Lung (tissue), 16 donors: ENCODE results near the gene PMF1. TPM values are rescaled to one million over a fixed set of nuclear protein-coding genes. Genes with fewer than 3 reads are reported as not detected.
A peak's percentile ranks its signal among the peaks of the same experiment; 100 is the strongest.

Source experiments
- ATAC-seq: fragments of 200-7000 bp; cut with Tn5 transposase; one replicate; pipeline ENCODE4 v1.9.1; 2020; ENCODE audit warnings: moderate number of reproducible peaks; ENCODE audit not compliant: insufficient read depth, low FRiP score
- DNase-seq, 3 donors: peaks; one replicate each; pipeline ENCODE4 v3.0.0-alpha.2; 2013 to 2017
- H3K27ac ChIP-seq, 2 donors: one replicate each; pipeline ENCODE4 v1.5.1; 2013; ENCODE audit warnings: mild to moderate bottlenecking in 2 of 2, moderate library complexity in 2 of 2, control low read depth in 1 of 2, inconsistent platforms in 1 of 2, low read depth in 1 of 2, low read length in 1 of 2
- H3K27me3 ChIP-seq, 3 donors: one replicate each; pipeline ENCODE4 v1.5.1; 2013; ENCODE audit warnings: low read length in 2 of 3; ENCODE audit not compliant: control insufficient read depth in 3 of 3, insufficient read depth in 3 of 3
- H3K36me3 ChIP-seq, 4 donors: one replicate each; pipeline ENCODE4 v1.5.1; 2013; ENCODE audit warnings: low read length in 4 of 4, mild to moderate bottlenecking in 1 of 4, moderate library complexity in 1 of 4; ENCODE audit not compliant: control insufficient read depth in 4 of 4, insufficient read depth in 4 of 4
- H3K4me1 ChIP-seq, 5 donors: one replicate each; pipeline ENCODE4 v1.5.1; 2013; ENCODE audit warnings: low read length in 5 of 5, mild to moderate bottlenecking in 2 of 5, moderate library complexity in 1 of 5; ENCODE audit not compliant: control insufficient read depth in 5 of 5, insufficient read depth in 5 of 5
- H3K4me3 ChIP-seq: one replicate; pipeline ENCODE4 v1.5.1; 2013; ENCODE audit warnings: mild to moderate bottlenecking, control low read depth, moderate library complexity
- H3K9ac ChIP-seq, 2 donors: one replicate each; pipeline ENCODE4 v1.5.1; 2013; ENCODE audit warnings: low read length in 2 of 2, control low read depth in 1 of 2; ENCODE audit not compliant: insufficient read depth in 1 of 2
- H3K9me3 ChIP-seq, 4 donors: one replicate each; pipeline ENCODE4 v1.5.1; 2013; ENCODE audit warnings: low read length in 3 of 4, mild to moderate bottlenecking in 1 of 4, moderate library complexity in 1 of 4; ENCODE audit not compliant: control insufficient read depth in 4 of 4, insufficient read depth in 3 of 4
- WGBS, 2 donors: extraction: QIAGEN DNeasy Blood & Tissue Kit; methylation state at CpG; one replicate each; pipeline ENCODE4 v1.1.7; 2013; 5-methylcytosine and 5-hydroxymethylcytosine counted together
- long read RNA-seq, 5 donors: transcript quantifications; one replicate each; lab custom pipeline, GENCODE V29; 2026
- polyA plus RNA-seq, 2 donors: library from polyadenylated mRNA; stranded (reverse); fragments of 200-250 nt; gene quantifications; one replicate each; pipeline ENCODE4 v1.2.1, GENCODE V29; 2013
- total RNA-seq, 2 donors: library from RNA; depleted of rRNA in 1 of 2; stranded (reverse); fragments of >200 nt in 1 of 2; gene quantifications; one replicate each; pipeline ENCODE4 v1.2.1, GENCODE V29; 2014 to 2021
- TF ChIP-seq, protein P1 (sequence below): IDR thresholded peaks from 2 replicates; pipeline ENCODE4 v1.5.1; 2012; ENCODE audit warnings: mild to moderate bottlenecking; ENCODE audit errors: control extremely low read depth, extremely low read depth
- donor health status: control.
- donor health status: control.
- donor health status: Bipolar disorder and iron deficiency.
- donor health status: healthy.
- donor health status: DM: yes; HTN: yes; CAD: no.

The PMF1 gene, protein sequence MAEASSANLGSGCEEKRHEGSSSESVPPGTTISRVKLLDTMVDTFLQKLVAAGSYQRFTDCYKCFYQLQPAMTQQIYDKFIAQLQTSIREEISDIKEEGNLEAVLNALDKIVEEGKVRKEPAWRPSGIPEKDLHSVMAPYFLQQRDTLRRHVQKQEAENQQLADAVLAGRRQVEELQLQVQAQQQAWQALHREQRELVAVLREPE
- total RNA-seq: 10 to 100 TPM; 60.0 to 66.9 TPM
- 100 to 1,000 TPM in 1 of 2 donors, 10 to 100 TPM in 1; 62.5 to 144 TPM for polyA plus RNA-seq
- long read RNA-seq, donor 1, transcript PMF1-202 (5 exons, 1,068 nt): major isoform, 38 of 48 reads
- long read RNA-seq, donor 1, partial matches to known transcripts: 8 of 48 reads
- long read RNA-seq, donor 1, other reads (novel, unspliced or antisense): 0 of 48 reads
- long read RNA-seq, donor 2, transcript PMF1-202 (5 exons, 1,068 nt): major isoform, 17 of 19 reads
- long read RNA-seq, donor 2, partial matches to known transcripts: 0 of 19 reads
- long read RNA-seq, donor 2, other reads (novel, unspliced or antisense): 0 of 19 reads
- long read RNA-seq, donor 3, transcript PMF1-202 (5 exons, 1,068 nt): major isoform, 20 of 43 reads
- long read RNA-seq, donor 3, partial matches to known transcripts: 21 of 43 reads
- long read RNA-seq, donor 3, other reads (novel, unspliced or antisense): 0 of 43 reads
- long read RNA-seq, donor 4, transcript PMF1-202 (5 exons, 1,068 nt): major isoform, 20 of 45 reads
- long read RNA-seq, donor 4, partial matches to known transcripts: 22 of 45 reads
- long read RNA-seq, donor 4, other reads (novel, unspliced or antisense): 0 of 45 reads
- long read RNA-seq, donor 5, transcript PMF1-202 (5 exons, 1,068 nt): major isoform, 40 of 96 reads
- long read RNA-seq, donor 5, partial matches to known transcripts: 48 of 96 reads
- long read RNA-seq, donor 5, other reads (novel, unspliced or antisense): 6 of 96 reads

GRCh38 chr1:156212833-156213643 is at the start of gene PMF1:
TSS of gene PMF1 (plus strand) at chr1:156213007. CDS start at chr1:156213016, 9 bp downstream.
- DNase-seq (peak; percentile 98 to 99 (median 98)), ATAC-seq (peak; percentile 96)
- H3K9me3 ChIP-seq: no peaks in the 10 kb centered on the region
- H3K36me3 ChIP-seq: peaks cover 0 to 16% (median 14%) of the 10 kb centered on the region in 4 donors
- H3K27ac ChIP-seq: peak within 1 kb of the TSS; percentile 98 to 99
- TF ChIP-seq, protein P1, sequence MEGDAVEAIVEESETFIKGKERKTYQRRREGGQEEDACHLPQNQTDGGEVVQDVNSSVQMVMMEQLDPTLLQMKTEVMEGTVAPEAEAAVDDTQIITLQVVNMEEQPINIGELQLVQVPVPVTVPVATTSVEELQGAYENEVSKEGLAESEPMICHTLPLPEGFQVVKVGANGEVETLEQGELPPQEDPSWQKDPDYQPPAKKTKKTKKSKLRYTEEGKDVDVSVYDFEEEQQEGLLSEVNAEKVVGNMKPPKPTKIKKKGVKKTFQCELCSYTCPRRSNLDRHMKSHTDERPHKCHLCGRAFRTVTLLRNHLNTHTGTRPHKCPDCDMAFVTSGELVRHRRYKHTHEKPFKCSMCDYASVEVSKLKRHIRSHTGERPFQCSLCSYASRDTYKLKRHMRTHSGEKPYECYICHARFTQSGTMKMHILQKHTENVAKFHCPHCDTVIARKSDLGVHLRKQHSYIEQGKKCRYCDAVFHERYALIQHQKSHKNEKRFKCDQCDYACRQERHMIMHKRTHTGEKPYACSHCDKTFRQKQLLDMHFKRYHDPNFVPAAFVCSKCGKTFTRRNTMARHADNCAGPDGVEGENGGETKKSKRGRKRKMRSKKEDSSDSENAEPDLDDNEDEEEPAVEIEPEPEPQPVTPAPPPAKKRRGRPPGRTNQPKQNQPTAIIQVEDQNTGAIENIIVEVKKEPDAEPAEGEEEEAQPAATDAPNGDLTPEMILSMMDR: no peak
- H3K4me3 ChIP-seq: peak within 1 kb of the TSS; percentile 78
- H3K27me3 ChIP-seq: no peaks in the 10 kb centered on the region
- 0% methylated on average over 61 of the region's 61 CpGs for WGBS, 2 donors
- H3K9ac ChIP-seq: peak within 1 kb of the TSS; percentile 96 to 99
- peaks cover 0 to 16% (median 4%) of the 10 kb centered on the region in 5 donors for H3K4me1 ChIP-seq

GRCh38 chr1:156163712-156164111 is 49.1 kb upstream of the PMF1 start:
- Histone ChIP-seq H3K36me3 (no peaks in the 10 kb centered on the region), H3K27me3 (no peaks in the 10 kb centered on the region), H3K9me3 (no peaks in the 10 kb centered on the region), H3K4me1 (peaks cover 0 to 27% (median 10%) of the 10 kb centered on the region in 5 donors), H3K4me3 (no peak overlapping the region), H3K9ac (no peak overlapping the region), H3K27ac (no peak overlapping the region)
- TF ChIP-seq, protein P1: no peak
- ATAC-seq (no peak), DNase-seq (no peak)
- 72 to 96% methylated on average over 1 of the region's 1 CpG for WGBS, 2 donors

DNA sequence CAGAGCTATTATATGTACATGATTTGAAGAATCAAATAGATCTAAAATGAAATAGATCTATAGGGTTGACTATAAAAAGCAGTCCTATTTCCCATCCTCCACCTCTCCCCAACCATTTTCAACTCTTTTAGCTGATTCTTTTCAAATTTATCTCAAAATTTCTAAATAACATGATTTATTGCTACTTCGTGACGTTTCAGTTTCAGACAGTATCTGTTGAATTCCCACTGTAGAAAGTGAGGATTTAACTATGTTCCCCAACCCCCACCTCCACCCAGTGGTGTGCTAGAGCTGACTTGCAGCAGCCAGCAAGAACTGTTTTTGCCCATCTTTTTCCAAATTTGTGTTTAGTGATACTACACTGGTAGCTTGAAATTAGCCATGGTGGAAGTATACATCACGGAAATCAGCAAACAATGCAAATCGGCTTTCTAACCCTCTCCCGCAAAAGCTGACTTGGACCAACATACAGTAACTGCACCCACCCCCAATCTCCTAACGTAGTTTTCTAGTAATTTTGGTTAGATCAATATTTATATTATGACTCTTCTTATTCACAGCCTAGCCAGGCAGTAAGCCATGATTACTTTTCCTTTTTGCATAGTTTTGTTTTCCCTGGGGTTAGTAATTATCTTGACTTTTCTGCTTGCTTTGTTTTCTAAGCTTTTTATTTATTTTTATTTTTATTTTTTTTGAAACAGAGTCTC is 48.5 kb upstream of the PMF1 start:
- Histone ChIP-seq H3K4me1 (peaks cover 0 to 27% (median 10%) of the 10 kb centered on the region in 5 donors), H3K27ac (no peak overlapping the region), H3K9ac (no peak overlapping the region), H3K9me3 (no peaks in the 10 kb centered on the region), H3K27me3 (no peaks in the 10 kb centered on the region), H3K4me3 (no peak overlapping the region), H3K36me3 (no peaks in the 10 kb centered on the region)
- WGBS, 2 donors: 84 to 94% methylated on average over 6 of the region's 6 CpGs
- TF ChIP-seq, protein P1: no peak
- ATAC-seq (no peak), DNase-seq (no peak)
